Uterus (tissue), 4 donors: ENCODE results near the gene TRABD. TPM values are rescaled to one million over a fixed set of nuclear protein-coding genes. Genes with fewer than 3 reads are reported as not detected.

ENCODE experiments used
- DNase-seq, 2 donors: peaks; one replicate each; pipeline ENCODE4 v3.0.0-alpha.2; 2019 to 2020
- H3K27ac ChIP-seq, 2 donors: fragments of 200-600 bp; sonication (generic); 1 replicate in 1 of 2; 2 replicates in 1 of 2; pipeline ENCODE4 v1.5.1; 2016 to 2018
- H3K27me3 ChIP-seq, 2 donors: fragments of 200-600 bp; sonication (generic); one replicate each; pipeline ENCODE4 v1.5.1; 2018 to 2019; ENCODE audit warnings: control low read depth in 1 of 2
- H3K36me3 ChIP-seq, 2 donors: fragments of 200-600 bp; sonication (generic); one replicate each; pipeline ENCODE4 v1.5.1; 2019; ENCODE audit warnings: control low read depth in 1 of 2
- H3K4me1 ChIP-seq, 2 donors: fragments of 200-600 bp; sonication (generic); one replicate each; pipeline ENCODE4 v1.5.1; 2018 to 2019; ENCODE audit warnings: control low read depth in 1 of 2
- H3K4me3 ChIP-seq, 2 donors: fragments of 200-600 bp; sonication (generic); 1 replicate in 1 of 2; 2 replicates in 1 of 2; pipeline ENCODE4 v1.5.1; 2018 to 2019; ENCODE audit warnings: mild to moderate bottlenecking in 1 of 2
- H3K9me3 ChIP-seq, 2 donors: fragments of 200-600 bp; sonication (generic); one replicate each; pipeline ENCODE4 v1.5.1; 2019; ENCODE audit warnings: control low read depth in 1 of 2
- CTCF ChIP-seq, 4 experiments: fragments of 200-600 bp in 2 of 4; fragments of 450-650 bp in 2 of 4; sonication (generic) in 2 of 4; IDR thresholded peaks; one replicate each; pipeline ENCODE4 v1.5.1; 2016 to 2019; ENCODE audit warnings: antibody characterized with exemption in 4 of 4, mild to moderate bottlenecking in 2 of 4, moderate library complexity in 1 of 4
- POLR2A ChIP-seq, 2 donors: fragments of 450-650 bp; IDR thresholded peaks; one replicate each; pipeline ENCODE4 v1.6.1; 2016; ENCODE audit warnings: antibody characterized with exemption in 2 of 2, mild to moderate bottlenecking in 1 of 2, moderate library complexity in 1 of 2
- intact Hi-C: fragments of 100-400 bp; cut with DNase I; formaldehyde crosslinking; loops from one replicate; pipeline ENCODE4 v1.15.1; 2023; ENCODE audit warnings: low total_unique reads
- total RNA-seq, 4 donors: library from RNA; depleted of rRNA in 3 of 4; stranded (reverse); fragments of >200 nt in 3 of 4; gene quantifications; one replicate each; pipeline versions ENCODE4 v1.1.0 to v1.2.4, GENCODE V29; 2014 to 2023
- donor health status: DM: yes; HTN: yes; CAD: no.

Gene TRABD
- total RNA-seq, 4 donors from 2014 or later: 9.5 to 37.3 (median 15.0) TPM

- no peak overlapping the region for H3K27ac ChIP-seq
- peaks cover 0 to 18% of the 10 kb centered on the region in 2 donors for H3K4me1 ChIP-seq
- H3K9me3 ChIP-seq: no peaks in the 10 kb centered on the region
- no peaks in the 10 kb centered on the region for H3K27me3 ChIP-seq
- TF ChIP-seq POLR2A (IDR thresholded peaks at IDR 0.05): no peak
- TF ChIP-seq CTCF (IDR thresholded peaks at IDR 0.05): no peak
- DNase-seq: no peak
- no peak overlapping the region for H3K4me3 ChIP-seq
- intact Hi-C loops: no loop called here
- H3K36me3 ChIP-seq: no peaks in the 10 kb centered on the region
Measured at GRCh38 chr22:50194037-50194805, 8.5 kb downstream of the TRABD start.

DNA sequence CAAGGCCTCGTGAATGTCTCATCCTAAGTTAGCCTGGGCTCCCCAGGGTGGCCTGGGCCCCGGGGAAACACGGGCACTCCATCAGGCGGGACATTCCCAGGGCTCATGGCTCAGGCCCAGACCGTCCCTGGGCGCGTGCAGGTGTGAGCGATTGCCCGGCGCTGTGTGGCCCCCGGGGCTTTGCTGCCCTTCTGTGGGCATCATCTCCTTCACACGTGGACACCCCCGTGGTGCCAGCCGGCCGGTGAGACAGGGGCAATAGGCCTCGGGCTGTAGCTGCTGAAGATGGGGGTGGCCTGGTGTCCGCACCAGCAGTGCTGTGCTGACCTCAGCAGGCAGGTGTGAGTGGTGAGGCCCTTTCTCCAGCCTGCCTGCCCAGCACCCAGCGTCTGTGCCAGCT, 10.5 kb downstream of the TRABD start:
- H3K4me1 ChIP-seq: peaks cover 0 to 1% of the 10 kb centered on the region in 2 donors
- H3K4me3 ChIP-seq: no peak overlapping the region
- intact Hi-C loops: no loop called here
- no peak overlapping the region for H3K27ac ChIP-seq
- no peaks in the 10 kb centered on the region for H3K36me3 ChIP-seq
- no peaks in the 10 kb centered on the region for H3K27me3 ChIP-seq
- no peak for DNase-seq
- no peaks in the 10 kb centered on the region for H3K9me3 ChIP-seq
- no peak for TF ChIP-seq CTCF (IDR thresholded peaks at IDR 0.05)
- TF ChIP-seq POLR2A (IDR thresholded peaks at IDR 0.05): no peak

DNA sequence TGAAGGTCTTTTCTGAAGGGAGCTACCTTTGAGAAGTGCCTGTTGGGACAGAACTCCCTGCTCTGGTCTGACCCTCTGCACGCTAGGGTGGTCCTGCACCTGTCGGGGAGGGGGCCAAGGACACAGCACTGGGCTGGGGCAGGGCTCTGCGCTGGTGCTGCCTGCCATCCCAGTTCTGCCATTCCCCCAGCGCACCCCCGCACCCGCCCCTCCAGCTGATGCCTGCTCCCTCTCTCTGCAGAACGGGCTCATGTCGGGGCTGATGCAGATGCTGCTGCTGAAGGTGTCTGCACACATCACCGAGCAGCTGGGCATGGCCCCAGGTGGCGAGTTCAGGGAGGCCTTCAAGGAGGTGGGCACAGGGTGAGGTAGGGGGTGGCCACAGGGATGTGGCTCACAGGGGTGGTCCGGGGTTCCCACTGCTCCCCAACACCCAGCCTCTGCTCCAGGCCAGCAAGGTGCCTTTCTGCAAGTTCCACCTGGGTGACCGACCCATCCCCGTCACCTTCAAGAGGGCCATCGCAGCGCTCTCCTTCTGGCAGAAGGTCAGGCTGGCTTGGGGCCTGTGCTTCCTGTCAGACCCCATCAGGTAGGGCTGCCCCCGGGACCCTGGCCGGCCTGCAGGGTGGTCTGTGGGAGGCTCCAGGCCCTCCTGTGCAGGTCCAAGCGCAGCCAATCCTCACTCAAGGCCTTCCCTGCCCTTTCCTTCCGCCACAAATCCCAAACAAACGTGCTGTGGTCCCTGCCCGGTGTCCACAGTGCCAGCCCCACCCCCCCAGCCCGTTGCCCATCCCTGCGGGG, 11.5 kb downstream of the TRABD start:
- no peak overlapping the region for H3K27ac ChIP-seq
- H3K27me3 ChIP-seq: no peaks in the 10 kb centered on the region
- no peaks in the 10 kb centered on the region for H3K36me3 ChIP-seq
- H3K4me3 ChIP-seq: no peak overlapping the region
- intact Hi-C loops: no loop called here
- TF ChIP-seq POLR2A (IDR thresholded peaks at IDR 0.05): no peak
- TF ChIP-seq CTCF (IDR thresholded peaks at IDR 0.05): no peak
- no peaks in the 10 kb centered on the region for H3K4me1 ChIP-seq
- DNase-seq: no peak
- H3K9me3 ChIP-seq: no peaks in the 10 kb centered on the region

DNA sequence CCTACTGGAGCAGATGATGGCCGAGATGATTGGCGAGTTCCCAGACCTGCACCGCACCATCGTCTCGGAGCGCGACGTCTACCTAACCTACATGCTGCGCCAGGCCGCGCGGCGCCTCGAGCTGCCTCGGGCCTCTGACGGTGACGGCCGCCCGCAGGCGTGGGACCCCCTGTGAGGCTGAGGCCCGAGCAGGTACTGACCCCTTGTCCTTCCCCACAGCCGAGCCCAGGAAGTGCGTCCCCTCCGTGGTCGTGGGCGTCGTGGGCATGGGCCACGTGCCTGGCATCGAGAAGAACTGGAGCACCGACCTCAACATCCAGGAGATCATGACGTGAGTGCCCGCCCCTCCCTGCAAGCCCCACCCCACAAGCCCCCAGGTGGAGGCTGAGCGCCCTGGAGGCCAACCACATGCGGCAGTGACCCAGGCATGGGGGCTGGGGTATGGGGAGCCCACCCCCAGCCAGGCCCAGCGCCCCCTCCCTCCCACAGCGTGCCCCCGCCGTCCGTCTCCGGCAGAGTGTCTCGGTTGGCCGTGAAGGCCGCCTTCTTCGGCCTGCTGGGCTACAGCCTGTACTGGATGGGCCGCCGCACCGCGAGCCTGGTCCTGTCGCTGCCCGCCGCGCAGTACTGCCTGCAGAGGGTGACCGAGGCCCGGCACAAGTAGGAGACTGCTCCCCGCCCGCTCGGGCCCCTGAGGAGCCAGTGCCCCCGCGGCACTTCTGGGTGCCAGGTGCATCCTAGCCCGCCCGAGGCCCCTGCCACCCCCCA, 12.3 kb downstream of the TRABD start:
- Histone ChIP-seq H3K36me3 (no peaks in the 10 kb centered on the region), H3K9me3 (no peaks in the 10 kb centered on the region), H3K4me3 (no peak overlapping the region), H3K4me1 (no peaks in the 10 kb centered on the region), H3K27me3 (no peaks in the 10 kb centered on the region), H3K27ac (no peak overlapping the region)
- intact Hi-C loops: no loop called here
- DNase-seq: no peak
- TF ChIP-seq CTCF (IDR thresholded peaks at IDR 0.05): no peak
- TF ChIP-seq POLR2A (IDR thresholded peaks at IDR 0.05): no peak
